Chondrocyte (in vitro differentiated cells): ENCODE measurements around the gene PTPN11. TPM values are rescaled to one million over a fixed set of nuclear protein-coding genes. Genes with fewer than 3 reads are reported as not detected.

Source experiments
- DNase-seq: peaks from one replicate; pipeline ENCODE4 v3.0.0; 2021; ENCODE audit warnings: mixed read lengths, low spot score
- H3K27ac Mint-ChIP-seq: one replicate; pipeline ENCODE4 v1.8.0; 2021; ENCODE audit warnings: mild to moderate bottlenecking, moderate library complexity, mixed read lengths; ENCODE audit not compliant: unreplicated experiment
- H3K27me3 Mint-ChIP-seq: 2 replicates; pipeline ENCODE4 v1.8.0; 2021; ENCODE audit warnings: low read depth, mixed read lengths
- H3K36me3 Mint-ChIP-seq: 2 replicates; pipeline ENCODE4 v1.8.0; 2021; ENCODE audit warnings: low read depth, mixed read lengths
- H3K4me1 Mint-ChIP-seq: 2 replicates; pipeline ENCODE4 v1.8.0; 2021; ENCODE audit warnings: low read depth, mild to moderate bottlenecking, mixed read lengths
- H3K4me3 Mint-ChIP-seq: one replicate; pipeline ENCODE4 v1.8.0; 2021; ENCODE audit warnings: mild to moderate bottlenecking, moderate library complexity, mixed read lengths; ENCODE audit not compliant: unreplicated experiment
- H3K9me3 Mint-ChIP-seq: 2 replicates; pipeline ENCODE4 v1.8.0; 2021; ENCODE audit warnings: low read depth, mixed read lengths
- total RNA-seq: library from RNA; stranded (reverse); gene quantifications from 3 replicates; pipeline ENCODE4 v1.2.1, GENCODE V29; 2021
- TF ChIP-seq, protein P1 (sequence below): fragments of 200-600 bp; sonication (generic); IDR thresholded peaks from 2 replicates; pipeline ENCODE4 v1.5.0; 2021; ENCODE audit warnings: antibody characterized with exemption, mild to moderate bottlenecking, moderate library complexity

Gene PTPN11
- total RNA-seq, 1 donor from 2014 or later: 141 TPM

DNA sequence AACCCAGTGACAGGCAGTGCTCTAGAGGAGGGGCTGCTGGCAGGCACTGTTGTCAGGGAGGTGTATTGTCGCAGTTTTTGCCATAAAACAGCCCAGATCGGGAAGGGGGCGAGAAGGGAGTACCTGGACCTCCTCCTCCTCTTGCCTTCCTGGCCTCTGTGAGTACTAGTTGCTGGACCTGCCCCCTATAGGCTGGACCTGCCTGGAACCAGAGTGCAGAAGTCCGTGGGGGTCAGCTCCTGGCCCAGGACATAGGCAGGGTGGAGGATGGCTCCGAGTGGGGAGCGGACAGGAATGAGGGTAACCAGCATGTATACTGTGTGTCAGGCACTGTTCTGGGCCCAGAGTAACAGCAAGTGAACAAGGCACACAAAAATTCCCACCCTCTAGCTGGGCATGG, 116.3 kb downstream of the PTPN11 start:
- H3K4me1 Mint-ChIP-seq: peaks cover 7% of the 10 kb centered on the region
- H3K27ac Mint-ChIP-seq: no peak overlapping the region
- peaks cover 1% of the 10 kb centered on the region for H3K36me3 Mint-ChIP-seq
- DNase-seq: no peak
- H3K9me3 Mint-ChIP-seq: no peaks in the 10 kb centered on the region
- no peak overlapping the region for H3K4me3 Mint-ChIP-seq
- H3K27me3 Mint-ChIP-seq: no peaks in the 10 kb centered on the region
- TF ChIP-seq, protein P1, sequence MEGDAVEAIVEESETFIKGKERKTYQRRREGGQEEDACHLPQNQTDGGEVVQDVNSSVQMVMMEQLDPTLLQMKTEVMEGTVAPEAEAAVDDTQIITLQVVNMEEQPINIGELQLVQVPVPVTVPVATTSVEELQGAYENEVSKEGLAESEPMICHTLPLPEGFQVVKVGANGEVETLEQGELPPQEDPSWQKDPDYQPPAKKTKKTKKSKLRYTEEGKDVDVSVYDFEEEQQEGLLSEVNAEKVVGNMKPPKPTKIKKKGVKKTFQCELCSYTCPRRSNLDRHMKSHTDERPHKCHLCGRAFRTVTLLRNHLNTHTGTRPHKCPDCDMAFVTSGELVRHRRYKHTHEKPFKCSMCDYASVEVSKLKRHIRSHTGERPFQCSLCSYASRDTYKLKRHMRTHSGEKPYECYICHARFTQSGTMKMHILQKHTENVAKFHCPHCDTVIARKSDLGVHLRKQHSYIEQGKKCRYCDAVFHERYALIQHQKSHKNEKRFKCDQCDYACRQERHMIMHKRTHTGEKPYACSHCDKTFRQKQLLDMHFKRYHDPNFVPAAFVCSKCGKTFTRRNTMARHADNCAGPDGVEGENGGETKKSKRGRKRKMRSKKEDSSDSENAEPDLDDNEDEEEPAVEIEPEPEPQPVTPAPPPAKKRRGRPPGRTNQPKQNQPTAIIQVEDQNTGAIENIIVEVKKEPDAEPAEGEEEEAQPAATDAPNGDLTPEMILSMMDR: no peak

DNA sequence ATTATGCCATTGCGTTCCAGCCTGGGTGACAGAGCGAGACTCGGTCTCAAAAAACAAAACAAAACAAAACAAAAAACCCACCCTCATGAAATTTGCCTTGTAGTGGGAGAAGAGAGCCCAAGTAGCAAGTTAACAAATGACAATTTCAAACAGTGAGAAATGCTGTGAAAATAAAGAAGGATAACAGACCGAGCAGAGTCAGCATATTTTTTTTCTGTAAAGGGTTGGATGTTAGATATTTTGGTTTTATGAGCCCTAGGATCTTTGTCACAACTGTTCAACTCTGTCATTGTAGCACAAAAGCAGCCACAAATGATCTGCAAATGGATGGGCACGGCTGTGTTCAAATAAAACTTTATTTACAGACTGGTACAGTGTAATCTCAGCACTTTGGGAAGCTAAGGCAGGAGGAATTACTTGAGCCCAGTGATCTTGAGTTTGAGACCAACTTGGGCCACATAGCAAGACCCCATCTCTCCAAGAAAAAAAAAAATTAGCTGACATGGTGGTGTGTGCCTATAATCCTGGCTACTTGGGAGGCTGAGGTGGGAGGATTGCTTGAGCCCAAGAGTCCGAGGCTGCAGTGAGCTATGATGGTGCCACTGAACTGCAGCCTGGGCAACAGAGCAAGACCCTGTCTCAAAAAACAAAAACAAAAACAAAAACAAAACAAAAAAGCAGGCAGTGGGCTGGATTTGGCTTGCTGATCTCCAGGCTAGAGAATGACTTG, 117.1 kb downstream of the PTPN11 start:
- no peaks in the 10 kb centered on the region for H3K9me3 Mint-ChIP-seq
- no peak overlapping the region for H3K27ac Mint-ChIP-seq
- peaks cover 1% of the 10 kb centered on the region for H3K36me3 Mint-ChIP-seq
- peaks cover 7% of the 10 kb centered on the region for H3K4me1 Mint-ChIP-seq
- no peak overlapping the region for H3K4me3 Mint-ChIP-seq
- TF ChIP-seq, protein P1: no peak
- H3K27me3 Mint-ChIP-seq: no peaks in the 10 kb centered on the region
- no peak for DNase-seq

DNA sequence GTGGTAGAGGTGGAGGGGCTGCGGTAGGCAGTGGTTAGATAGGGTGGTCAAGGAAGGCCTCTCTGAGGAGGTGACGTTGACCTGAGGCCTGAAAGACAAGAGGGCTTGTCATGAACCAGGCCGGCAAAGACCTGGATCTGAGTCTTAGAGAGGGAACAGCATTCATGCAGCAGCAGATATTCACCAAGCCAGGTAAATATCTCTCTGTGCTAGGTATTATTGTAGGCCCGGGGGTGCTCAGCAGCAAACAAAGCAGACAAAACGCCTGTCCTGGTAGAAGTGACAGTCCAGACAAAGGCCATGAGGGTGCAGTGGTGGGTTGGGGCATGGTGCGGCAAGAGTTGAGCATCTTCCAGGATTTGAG, 117.6 kb downstream of the PTPN11 start:
- Mint-ChIP-seq H3K27ac (no peak overlapping the region), H3K36me3 (peaks cover 1% of the 10 kb centered on the region), H3K27me3 (no peaks in the 10 kb centered on the region), H3K4me3 (no peak overlapping the region), H3K4me1 (peaks cover 7% of the 10 kb centered on the region), H3K9me3 (no peaks in the 10 kb centered on the region)
- TF ChIP-seq, protein P1: no peak
- no peak for DNase-seq

DNA sequence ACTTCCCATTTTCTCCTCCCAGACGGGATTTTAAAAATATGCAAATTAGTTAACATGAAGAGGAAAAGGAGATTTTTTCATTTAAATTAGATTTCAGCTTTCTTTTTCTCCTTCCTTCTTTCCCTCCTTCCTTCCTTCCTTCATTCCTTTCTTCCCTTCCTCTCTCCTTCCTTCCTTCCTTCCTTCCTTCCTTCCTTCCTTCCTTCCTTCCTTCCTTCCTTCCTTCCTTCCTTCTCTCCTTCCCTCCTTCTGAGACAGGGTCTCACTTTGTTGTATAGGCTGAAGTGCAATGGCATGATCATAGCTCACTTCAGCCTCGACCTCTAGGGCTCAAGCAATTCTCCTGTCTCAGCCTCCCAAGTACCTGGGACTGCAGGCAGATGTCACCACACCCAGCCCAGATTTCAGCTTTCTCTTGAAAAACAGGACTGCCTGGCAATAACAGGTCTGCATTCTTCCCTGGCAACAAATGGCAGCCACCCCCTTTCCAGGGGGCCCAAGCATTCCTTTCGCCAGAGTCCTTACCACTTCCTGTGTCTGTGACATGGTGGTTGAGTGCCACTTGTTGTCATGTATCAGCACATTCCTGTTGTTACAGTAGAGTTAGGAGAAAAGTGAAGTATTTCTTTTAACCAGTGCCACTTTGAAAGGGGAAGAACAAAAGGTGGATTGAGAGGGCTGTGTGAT, 119.1 kb downstream of the PTPN11 start:
- H3K27me3 Mint-ChIP-seq: no peaks in the 10 kb centered on the region
- no peak overlapping the region for H3K4me3 Mint-ChIP-seq
- no peaks in the 10 kb centered on the region for H3K9me3 Mint-ChIP-seq
- TF ChIP-seq, protein P1: no peak
- H3K36me3 Mint-ChIP-seq: peaks cover 1% of the 10 kb centered on the region
- H3K4me1 Mint-ChIP-seq: peaks cover 7% of the 10 kb centered on the region
- no peak for DNase-seq
- H3K27ac Mint-ChIP-seq: no peak overlapping the region

DNA sequence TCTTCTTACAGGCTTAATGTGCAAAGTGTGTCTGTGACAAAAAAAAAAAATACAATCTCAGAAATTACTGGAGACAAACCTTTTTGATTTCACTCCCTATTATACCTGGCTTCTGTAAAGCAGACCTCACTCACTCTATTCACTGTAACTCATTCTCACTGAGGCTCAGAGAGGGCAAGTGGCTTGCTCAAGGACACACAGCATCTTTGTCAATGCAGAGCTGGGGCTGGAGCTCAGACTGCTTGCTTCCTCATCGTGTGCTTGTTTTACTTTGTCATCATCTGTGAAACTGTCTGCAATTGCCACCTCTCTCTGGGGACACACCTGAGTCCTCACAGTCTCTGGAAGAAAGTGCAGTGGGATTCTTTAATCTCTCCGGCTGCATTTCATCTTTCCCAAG, 120.0 kb downstream of the PTPN11 start:
- Mint-ChIP-seq H3K36me3 (peaks cover 1% of the 10 kb centered on the region), H3K27ac (no peak overlapping the region), H3K9me3 (no peaks in the 10 kb centered on the region), H3K4me3 (no peak overlapping the region), H3K27me3 (no peaks in the 10 kb centered on the region), H3K4me1 (peaks cover 7% of the 10 kb centered on the region)
- TF ChIP-seq, protein P1: no peak
- DNase-seq: no peak
